ENCODE results near the gene PNPLA2. TPM values are rescaled to one million over a fixed set of nuclear protein-coding genes. Genes with fewer than 3 reads are reported as not detected.
A peak's percentile ranks its signal among the peaks of the same experiment; 100 is the strongest.

Gene PNPLA2
- total RNA-seq, 1 experiment from 2014 or later, result 10.3 TPM

- DNase-seq (ENCODE audit: low spot score), result no peak
- in situ Hi-C loops (cut with HindIII; ENCODE audit: low sequenced_read_pairs), result no loop called here
Observed at GRCh38 chr11:795634-796564, 22.8 kb upstream of the PNPLA2 start.

DNA sequence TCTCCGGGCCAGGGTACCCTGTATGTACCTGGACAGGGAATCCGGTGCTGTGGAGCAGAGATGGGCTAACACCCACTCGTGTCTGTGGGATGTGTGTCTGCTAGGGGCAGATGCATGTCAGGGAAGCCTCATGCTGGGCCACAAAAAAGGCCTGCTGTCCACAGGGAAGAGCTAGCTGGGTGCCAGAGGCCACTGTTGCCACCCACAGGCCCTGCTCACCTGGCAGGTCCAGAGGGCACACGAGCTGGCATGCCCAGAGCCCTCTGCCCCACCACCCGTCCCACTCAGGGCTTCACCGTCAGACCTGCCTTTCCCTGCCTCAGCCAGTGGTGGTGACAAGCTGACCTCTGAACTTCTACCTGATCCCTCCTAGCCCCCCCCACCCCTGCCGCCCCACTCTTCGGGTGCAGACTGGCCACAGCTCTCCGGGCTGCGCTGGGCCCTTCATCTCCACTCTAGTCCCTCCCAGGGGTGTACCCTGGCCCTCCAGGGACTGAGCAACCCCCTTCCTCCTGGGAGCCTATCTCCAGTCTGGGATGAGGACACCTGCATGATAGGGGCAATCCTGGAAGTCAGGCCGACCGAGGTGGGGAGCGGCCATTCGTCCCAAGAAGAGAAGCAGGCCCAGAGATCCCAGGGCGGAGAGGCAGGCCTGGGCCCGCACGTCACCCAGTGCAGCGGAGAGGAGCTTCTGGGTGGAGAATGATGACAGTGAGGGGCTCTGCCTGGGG, 22.0 kb upstream of the PNPLA2 start:
- no peak for DNase-seq (ENCODE audit: low spot score)
- in situ Hi-C loops (cut with HindIII; ENCODE audit: low sequenced_read_pairs), result no loop called here

DNA sequence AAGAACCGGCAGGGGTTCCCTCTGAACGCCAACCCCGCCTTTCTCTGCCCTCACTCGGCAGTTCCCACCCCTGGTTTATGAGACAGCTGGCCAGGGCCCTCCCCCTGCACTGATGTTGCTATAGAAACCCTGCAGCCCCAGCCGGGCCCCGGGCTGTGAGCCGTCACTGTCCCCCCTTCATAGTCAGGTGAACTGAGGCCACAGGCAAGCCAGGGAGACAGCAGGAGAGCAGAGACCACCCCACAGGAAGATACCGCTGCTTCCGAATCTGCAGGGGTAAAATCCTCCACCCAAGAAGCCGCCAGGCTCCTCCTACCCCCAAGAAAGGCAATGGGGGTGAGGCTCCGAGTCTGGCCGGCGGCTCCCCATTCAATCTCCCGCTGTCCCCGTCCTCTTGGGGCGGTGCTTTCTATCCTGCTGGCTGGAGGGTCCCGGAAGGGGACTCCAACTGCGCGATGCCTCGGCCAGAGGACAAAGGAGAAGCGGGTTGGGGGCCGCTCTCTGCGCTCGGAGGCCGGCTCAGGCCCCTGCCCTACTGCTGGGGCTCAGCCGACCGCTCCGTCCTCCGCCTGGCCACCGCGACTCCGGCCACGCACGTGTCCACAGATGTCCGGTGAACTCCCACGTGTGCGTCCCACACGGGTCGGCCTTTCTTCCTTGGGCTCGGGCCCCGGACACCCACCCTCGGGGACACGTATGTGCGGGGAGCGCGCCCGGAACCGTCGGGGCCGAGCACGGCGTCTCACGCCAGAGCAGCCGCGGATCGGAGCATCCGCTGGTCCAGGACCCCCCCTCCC, 21.2 kb upstream of the PNPLA2 start:
- in situ Hi-C loops (cut with HindIII; ENCODE audit: low sequenced_read_pairs), result no loop called here
- peak; percentile 75 for DNase-seq (ENCODE audit: low spot score)

DNA sequence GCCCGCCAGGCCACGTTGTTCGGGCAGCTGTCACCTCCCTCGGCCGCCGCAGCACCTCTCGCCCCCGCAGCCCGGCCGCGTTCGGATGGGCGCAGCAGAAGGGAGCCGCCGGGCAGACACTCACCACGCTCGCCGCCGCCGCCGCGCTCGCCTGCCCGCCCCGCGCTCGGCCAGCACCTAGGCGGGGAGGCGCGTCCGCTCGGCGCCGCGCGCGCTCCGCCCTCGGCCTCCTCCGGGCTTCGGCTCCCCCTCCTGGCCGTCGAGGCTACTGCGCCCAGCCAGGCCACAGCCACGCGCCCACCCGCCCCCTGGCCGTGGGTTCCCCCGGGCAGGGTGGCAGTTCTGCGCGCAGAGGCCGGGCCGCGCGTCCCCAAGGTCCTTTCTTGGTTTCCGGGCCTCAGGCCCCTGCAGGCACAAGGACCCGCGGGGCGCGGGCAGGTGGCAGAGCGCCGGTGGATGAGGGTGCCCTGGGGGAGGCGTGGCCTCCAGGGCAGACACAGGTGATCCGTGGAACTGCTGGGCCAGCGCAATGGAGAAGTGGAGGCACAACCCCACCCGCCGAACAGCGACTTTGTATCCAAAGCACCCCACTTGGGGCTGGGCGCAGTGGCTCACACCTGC, 20.5 kb upstream of the PNPLA2 start, which contains the start of gene SLC25A22:
TSS of gene SLC25A22 (minus strand) at position 189 of the 621 bp plus-strand sequence. CDS start 3,275 bp downstream, outside the sequence.
- in situ Hi-C loops (cut with HindIII; ENCODE audit: low sequenced_read_pairs), result no loop called here
- peak; percentile 79 for DNase-seq (ENCODE audit: low spot score)

- DNase-seq (ENCODE audit: low spot score), result no peak
- in situ Hi-C loops (cut with HindIII; ENCODE audit: low sequenced_read_pairs), result no loop called here
Observed at GRCh38 chr11:799641-800316, 18.9 kb upstream of the PNPLA2 start.

- in situ Hi-C loops (cut with HindIII; ENCODE audit: low sequenced_read_pairs), result no loop called here
- no peak for DNase-seq (ENCODE audit: low spot score)
Observed at GRCh38 chr11:800473-800872, 18.2 kb upstream of the PNPLA2 start.

DNA sequence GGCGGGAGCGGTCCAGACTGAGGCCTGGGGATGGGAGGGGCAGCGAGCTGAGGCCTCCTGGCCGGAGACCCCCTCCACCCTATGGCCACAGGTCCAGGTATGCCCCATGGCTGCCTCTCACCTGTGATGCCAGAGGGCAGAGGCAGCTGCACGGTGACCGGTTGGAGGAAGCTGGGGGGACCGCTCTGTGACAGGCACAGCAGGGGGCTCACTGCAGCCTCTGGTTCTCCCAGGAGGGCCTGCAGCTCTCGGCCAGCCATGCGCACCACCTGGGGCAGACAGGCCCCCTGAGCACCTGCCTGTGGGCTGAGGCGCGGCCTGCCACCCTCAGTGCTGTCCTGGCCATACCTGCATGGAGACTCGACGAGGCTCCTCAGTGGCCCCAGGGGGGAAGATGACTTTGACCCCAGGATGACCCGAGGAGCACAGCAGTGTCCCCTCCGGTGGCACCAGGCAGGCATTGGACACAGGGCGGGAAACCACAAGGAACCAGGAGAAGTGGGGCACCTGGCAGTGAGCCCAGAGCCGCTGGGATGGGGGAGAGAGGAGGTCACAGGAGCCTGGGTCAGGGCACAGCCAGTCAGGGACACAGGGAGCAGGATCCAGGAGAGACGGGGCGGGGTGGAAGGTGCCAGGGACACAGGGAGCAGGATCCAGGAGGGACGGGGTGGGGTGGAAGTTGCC, 17.5 kb upstream of the PNPLA2 start:
- in situ Hi-C loops (cut with HindIII; ENCODE audit: low sequenced_read_pairs), result no loop called here
- no peak for DNase-seq (ENCODE audit: low spot score)

GRCh38 chr11:802018-802617, 16.6 kb upstream of the PNPLA2 start:
- in situ Hi-C loops (cut with HindIII; ENCODE audit: low sequenced_read_pairs), result no loop called here
- DNase-seq (ENCODE audit: low spot score), result no peak

DNA sequence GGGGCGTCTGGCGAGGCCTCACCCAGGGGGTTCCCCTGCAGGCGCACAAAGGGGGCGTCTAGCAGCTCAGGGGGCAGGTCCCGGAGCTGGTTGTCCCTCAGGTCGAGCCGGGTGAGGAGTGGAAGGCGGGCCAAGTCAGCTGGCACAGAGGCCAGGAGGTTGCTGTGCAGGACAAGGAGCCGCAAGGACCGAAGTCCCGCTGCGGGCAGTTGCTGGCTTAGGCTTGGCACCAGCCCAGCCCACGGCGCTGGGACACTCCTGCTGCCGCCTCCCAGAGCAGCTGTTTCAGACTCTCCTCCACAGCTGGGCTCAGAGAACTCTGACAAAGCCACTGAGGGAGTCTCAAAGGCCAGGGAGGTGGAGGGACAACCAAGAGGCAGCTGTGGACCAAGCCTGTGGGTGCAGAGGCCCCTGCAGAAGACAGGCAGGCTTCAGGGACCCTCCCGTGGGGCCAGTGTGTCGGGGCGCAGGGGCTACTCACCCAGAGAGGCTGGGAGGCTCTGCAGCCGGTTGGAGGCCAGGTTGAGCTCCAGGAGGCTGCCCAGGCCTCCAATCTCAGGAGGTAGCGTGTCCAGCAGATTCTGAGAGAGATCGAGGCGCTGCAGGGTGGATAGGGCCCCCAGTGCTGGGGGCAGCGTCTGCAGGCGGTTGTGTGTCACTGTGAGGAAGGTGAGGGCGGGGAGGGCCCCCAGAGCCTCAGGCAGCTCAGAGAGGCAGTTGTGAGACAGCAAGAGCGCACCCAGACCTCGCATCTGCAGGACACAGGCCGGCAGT, 15.8 kb upstream of the PNPLA2 start:
- in situ Hi-C loops (cut with HindIII; ENCODE audit: low sequenced_read_pairs), result no loop called here
- DNase-seq (ENCODE audit: low spot score), result no peak

- in situ Hi-C loops (cut with HindIII; ENCODE audit: low sequenced_read_pairs), result no loop called here
Observed at GRCh38 chr11:803467-803742, 15.3 kb upstream of the PNPLA2 start.

DNA sequence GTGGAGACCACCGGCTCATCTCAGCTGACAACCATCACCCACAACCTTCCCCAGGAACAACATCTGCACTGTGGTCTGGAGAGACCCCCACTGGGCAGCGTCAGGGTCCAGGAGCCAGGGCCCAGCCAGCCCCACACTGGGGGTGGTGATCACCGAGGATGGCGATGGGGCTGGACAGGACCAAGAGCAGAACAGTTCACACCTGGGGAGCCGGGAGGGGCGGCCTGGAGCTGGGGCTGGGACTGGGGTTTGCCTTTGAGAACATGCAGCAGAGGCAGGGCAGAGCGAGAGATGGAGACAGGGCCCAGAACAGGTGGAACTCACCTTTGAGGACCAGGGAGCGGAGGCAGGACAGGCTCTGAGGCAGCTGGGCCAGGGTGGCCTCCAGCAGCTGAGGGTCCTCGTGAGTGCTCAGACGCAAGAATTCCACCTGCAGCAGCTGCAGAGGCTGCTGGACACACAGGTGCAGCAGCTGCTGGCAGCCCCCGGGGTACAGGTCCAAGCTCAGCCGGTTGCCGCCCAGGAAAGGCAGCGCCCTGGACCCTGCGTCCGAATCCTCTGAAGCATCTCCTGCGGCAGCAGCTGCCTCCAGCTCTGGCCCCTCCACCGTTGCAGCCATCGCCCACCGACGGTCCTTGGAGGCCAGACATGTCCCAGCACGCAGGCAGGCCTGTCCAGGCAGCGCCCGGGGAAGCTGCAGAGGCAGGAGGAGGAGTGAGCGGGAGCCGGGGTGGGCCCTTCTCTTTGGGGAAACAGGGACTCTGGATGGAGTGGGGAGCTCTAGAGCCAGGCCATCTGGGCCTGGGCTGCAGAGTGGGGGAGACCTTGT, 14.7 kb upstream of the PNPLA2 start:
- in situ Hi-C loops (cut with HindIII; ENCODE audit: low sequenced_read_pairs), result no loop called here
- DNase-seq (ENCODE audit: low spot score), result no peak

More at GRCh38 chr11:803467-803742, 15.3 kb upstream of the PNPLA2 start:
- no peak for DNase-seq (ENCODE audit: low spot score)

GRCh38 chr11:804599-804964, 14.1 kb upstream of the PNPLA2 start:
- DNase-seq (ENCODE audit: low spot score), result no peak
- in situ Hi-C loops (cut with HindIII; ENCODE audit: low sequenced_read_pairs), result no loop called here

DNA sequence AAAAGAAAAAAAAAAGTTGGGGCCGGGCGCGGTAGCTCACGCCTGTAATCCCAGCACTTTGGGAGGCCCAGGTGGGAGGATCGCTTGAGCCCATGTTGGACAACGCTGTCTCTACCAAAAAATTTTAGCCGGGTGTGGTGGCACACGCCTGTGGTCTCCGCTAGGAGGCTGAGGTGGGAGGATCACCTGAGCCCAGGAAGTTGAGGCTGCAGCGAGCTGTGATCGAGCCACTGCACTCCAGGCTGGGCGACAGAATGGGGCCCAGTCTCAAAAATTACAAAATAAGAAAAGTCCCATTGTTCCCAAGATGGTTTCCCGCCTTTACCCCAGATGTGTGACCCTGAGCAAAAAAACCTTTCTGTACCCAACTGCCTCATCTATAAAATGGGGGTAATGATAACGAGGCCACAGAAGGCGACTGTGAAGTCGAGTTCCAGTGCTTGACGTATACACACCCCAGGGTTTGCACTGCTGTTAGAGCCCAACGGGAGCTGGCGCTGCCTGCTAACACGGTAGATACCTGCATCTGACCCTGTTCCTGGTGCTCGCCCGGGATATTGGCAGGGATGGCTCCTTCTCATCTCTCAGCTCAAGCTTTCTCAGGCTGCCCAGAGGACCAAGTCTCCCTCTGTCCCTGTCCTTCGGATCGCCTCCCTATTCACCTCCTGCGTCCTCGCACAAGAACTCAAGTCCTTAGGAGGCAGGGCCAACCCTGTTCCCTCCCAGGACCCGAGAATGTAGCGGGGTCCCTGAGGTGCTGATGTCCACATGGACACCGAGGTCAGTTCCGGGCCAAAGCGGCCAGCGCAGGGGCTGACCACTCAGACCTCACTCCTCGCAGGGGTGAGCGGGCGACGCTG, 10.1 kb upstream of the PNPLA2 start:
- DNase-seq (ENCODE audit: low spot score), result peak; percentile 83
- in situ Hi-C loops (cut with HindIII; ENCODE audit: low sequenced_read_pairs), result no loop called here

DNA sequence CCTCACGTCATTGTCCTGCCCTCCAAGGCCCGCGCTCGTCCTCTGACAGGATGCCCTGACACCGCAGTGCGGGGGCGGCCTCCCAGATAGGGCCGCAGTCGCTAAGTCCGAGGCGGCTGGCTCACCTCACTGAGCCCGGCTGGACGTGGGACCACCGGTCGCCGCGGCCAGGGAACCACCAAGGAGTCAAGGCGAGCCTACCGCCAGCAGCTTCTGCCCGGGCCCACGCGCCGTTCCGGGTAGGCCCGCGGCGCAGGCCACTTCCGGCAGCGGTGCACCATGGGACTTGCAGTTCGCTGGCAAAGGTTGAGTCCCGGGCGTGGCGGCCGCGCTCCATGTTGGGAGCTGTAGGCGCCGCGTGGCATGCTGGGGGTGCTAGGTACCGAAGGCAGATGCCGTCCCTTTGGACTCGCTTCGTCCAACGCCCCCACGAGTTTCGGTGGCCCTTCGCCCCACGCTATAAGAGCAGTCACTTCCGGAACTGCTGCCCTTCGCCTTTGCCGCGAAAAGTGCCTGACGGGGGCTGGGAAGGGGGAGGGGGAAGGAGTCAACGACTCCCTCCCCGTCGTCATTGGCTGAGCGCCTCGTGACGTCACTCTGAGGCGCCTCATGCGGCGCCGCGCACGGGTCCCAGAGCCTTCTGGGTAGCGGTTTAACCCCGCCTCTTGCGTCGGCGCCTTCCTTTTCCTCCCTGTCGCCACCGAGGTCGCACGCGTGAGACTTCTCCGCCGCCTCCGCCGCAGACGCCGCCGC, 9.3 kb upstream of the PNPLA2 start, which contains the start of gene RPLP2:
TSS of gene RPLP2 (plus strand) at position 681 of the 753 bp plus-strand sequence. CDS start 268 bp downstream, outside the sequence.
- peak; percentile 95 for DNase-seq (ENCODE audit: low spot score)
- in situ Hi-C loops (cut with HindIII; ENCODE audit: low sequenced_read_pairs), result no loop called here
